Peyer's patch (tissue), 4 donors: ENCODE results near the gene SLC25A34.

ENCODE experiments used
- CTCF ChIP-seq, 6 experiments: fragments of 450-650 bp in 4 of 6; fragments of 200-600 bp in 2 of 6; sonication (generic) in 1 of 6; IDR thresholded peaks; one replicate each; pipeline ENCODE4 v1.5.1; 2017 to 2019; ENCODE audit warnings: antibody characterized with exemption in 6 of 6, mild to moderate bottlenecking in 3 of 6, moderate library complexity in 1 of 6
- POLR2A ChIP-seq, 2 donors: fragments of 450-650 bp; IDR thresholded peaks; one replicate each; pipeline ENCODE4 v1.5.1; 2017; ENCODE audit warnings: antibody characterized with exemption in 2 of 2, mild to moderate bottlenecking in 2 of 2, moderate library complexity in 2 of 2

- TF ChIP-seq POLR2A (IDR thresholded peaks at IDR 0.05) (no peak), CTCF (IDR thresholded peaks at IDR 0.05) (no peak)
Observed at GRCh38 chr1:15770313-15770962, 34.4 kb downstream of the SLC25A34 start.
